RWPE2 (cell line): Measurements from ENCODE around the gene LRRC8D.
A peak's percentile ranks its signal among the peaks of the same experiment; 100 is the strongest.

Experiments
- ATAC-seq: fragments of 200-7000 bp; cut with Tn5 transposase; 3 replicates; pipeline ENCODE4 v1.9.1; 2021; ENCODE audit warnings: low read depth
- DNase-seq: peaks from one replicate; pipeline ENCODE4 v3.0.0-alpha.2; 2020; ENCODE audit warnings: low spot score
- H3K27ac ChIP-seq: fragments of 450-650 bp; 2 replicates; pipeline ENCODE4 v1.5.1; 2017; ENCODE audit warnings: mild to moderate bottlenecking; ENCODE audit not compliant: poor library complexity, severe bottlenecking
- H3K27me3 ChIP-seq: fragments of 250-450 bp; sonication (Bioruptor Pico); 2 replicates; pipeline ENCODE4 v1.5.1; 2021; ENCODE audit warnings: mild to moderate bottlenecking, moderate library complexity; ENCODE audit not compliant: insufficient read depth, poor library complexity, severe bottlenecking
- H3K36me3 ChIP-seq: fragments of 250-450 bp; sonication (Bioruptor Pico); 2 replicates; pipeline ENCODE4 v1.5.1; 2020; ENCODE audit warnings: low read depth, mild to moderate bottlenecking, moderate library complexity
- H3K4me1 ChIP-seq: fragments of 250-450 bp; sonication (Bioruptor Pico); 2 replicates; pipeline ENCODE4 v1.5.1; 2021; ENCODE audit warnings: mild to moderate bottlenecking, moderate library complexity; ENCODE audit not compliant: insufficient read depth, poor library complexity, severe bottlenecking
- H3K4me3 ChIP-seq: fragments of 250-450 bp; sonication (Bioruptor Pico); 2 replicates; pipeline ENCODE4 v1.5.1; 2021; ENCODE audit warnings: mild to moderate bottlenecking, moderate library complexity; ENCODE audit not compliant: severe bottlenecking
- H3K9me3 ChIP-seq: fragments of 250-450 bp; sonication (Bioruptor Pico); 2 replicates; pipeline ENCODE4 v1.5.1; 2021; ENCODE audit warnings: mild to moderate bottlenecking, moderate library complexity; ENCODE audit not compliant: severe bottlenecking
- TF ChIP-seq, protein P1 (sequence below): fragments of 450-650 bp; IDR thresholded peaks from one replicate; pipeline ENCODE4 v1.5.1; 2017; ENCODE audit warnings: mild to moderate bottlenecking, moderate library complexity; ENCODE audit not compliant: poor library complexity, severe bottlenecking

Gene LRRC8D

DNA sequence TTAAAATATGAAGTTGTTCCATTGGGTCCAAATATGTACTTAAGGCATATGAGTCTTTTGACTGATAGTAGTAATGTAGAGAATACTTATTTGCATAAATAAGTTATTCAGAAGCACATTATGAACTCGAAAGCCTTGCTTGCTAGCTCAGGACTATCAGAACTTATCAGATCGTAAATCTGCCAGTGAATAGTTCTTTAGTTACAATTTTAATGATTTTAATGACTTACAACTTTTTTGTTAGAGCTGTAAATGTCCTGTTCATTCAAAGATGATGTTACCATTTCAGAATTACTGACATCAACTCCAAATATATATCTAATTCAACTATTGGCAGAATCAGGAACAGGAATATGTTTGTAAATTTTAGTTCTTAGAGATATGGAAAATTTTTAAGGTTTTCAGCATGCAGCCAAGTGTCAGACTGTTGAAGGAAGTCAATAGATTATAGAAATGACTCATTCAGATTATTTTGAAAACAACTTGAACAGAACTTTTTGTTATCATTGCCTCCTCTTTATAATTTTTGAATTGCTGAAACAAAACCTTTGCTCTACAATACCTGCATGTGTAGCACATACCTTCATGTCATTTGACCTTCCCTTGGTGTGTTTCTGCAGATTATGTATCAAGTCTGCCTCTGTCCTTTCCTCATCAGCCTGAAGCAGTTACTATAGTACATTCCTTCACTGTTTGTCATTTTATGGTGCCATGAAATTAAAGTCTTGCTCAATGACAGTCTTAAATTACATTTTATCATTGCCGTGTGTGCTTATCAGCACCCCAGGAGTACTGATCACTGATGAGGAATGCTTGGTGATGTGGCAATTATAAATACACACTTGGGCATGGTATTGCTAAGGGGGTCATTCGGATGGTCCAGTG, 44.9 kb downstream of the LRRC8D start:
- peaks cover 38% of the 10 kb centered on the region for H3K36me3 ChIP-seq
- H3K4me3 ChIP-seq: no peak overlapping the region
- H3K4me1 ChIP-seq: peaks cover 18% of the 10 kb centered on the region
- DNase-seq: no peak
- TF ChIP-seq, protein P1, sequence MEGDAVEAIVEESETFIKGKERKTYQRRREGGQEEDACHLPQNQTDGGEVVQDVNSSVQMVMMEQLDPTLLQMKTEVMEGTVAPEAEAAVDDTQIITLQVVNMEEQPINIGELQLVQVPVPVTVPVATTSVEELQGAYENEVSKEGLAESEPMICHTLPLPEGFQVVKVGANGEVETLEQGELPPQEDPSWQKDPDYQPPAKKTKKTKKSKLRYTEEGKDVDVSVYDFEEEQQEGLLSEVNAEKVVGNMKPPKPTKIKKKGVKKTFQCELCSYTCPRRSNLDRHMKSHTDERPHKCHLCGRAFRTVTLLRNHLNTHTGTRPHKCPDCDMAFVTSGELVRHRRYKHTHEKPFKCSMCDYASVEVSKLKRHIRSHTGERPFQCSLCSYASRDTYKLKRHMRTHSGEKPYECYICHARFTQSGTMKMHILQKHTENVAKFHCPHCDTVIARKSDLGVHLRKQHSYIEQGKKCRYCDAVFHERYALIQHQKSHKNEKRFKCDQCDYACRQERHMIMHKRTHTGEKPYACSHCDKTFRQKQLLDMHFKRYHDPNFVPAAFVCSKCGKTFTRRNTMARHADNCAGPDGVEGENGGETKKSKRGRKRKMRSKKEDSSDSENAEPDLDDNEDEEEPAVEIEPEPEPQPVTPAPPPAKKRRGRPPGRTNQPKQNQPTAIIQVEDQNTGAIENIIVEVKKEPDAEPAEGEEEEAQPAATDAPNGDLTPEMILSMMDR: no peak
- peak overlapping the region; percentile 78 for H3K27ac ChIP-seq
- no peaks in the 10 kb centered on the region for H3K9me3 ChIP-seq
- H3K27me3 ChIP-seq: no peaks in the 10 kb centered on the region
- ATAC-seq: peak; percentile 96

DNA sequence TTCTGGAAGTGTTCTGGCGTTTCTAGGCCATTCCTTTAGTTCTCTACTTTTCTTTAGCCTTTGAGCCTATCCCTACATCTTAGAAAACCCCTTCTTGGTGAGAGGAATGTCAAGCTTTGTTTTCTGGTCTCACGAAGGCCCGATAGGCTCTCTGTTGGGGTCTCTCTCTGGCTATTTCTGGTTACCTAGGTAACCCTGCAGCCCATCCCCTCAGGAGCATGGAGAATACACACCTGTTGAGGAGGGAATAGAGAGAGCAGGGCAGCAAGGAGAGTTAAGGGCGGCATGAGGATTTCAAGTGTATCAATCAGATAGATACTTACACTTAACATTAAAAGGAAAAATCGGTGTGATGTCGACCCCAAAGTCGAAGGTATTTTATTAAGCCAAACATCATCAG, 45.7 kb downstream of the LRRC8D start:
- TF ChIP-seq, protein P1: no peak
- Histone ChIP-seq H3K9me3 (no peaks in the 10 kb centered on the region), H3K4me3 (no peak overlapping the region), H3K4me1 (peaks cover 18% of the 10 kb centered on the region), H3K36me3 (peaks cover 39% of the 10 kb centered on the region), H3K27me3 (no peaks in the 10 kb centered on the region), H3K27ac (peak overlapping the region; percentile 78)
- DNase-seq: no peak
- ATAC-seq: no peak

DNA sequence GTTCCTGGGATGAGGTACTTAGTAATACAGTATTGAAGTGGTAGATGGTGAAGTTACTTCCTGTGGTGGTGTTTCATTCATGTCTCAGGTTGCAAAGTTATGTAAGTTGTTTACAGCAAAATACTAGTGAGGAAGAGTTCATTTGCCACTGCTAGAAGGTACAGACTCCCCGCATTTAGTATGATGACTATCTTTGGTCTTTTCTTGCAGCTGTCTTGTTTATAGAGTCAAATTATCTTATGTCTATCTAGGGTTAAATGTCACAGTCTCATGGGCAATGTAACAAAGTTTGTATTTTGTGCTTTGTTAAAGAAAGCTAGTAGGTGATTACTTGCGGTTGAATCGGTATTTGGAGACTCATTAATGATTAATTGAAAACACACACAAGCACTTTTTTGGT, 50.2 kb downstream of the LRRC8D start:
- no peak for DNase-seq
- H3K27ac ChIP-seq: no peak overlapping the region

DNA sequence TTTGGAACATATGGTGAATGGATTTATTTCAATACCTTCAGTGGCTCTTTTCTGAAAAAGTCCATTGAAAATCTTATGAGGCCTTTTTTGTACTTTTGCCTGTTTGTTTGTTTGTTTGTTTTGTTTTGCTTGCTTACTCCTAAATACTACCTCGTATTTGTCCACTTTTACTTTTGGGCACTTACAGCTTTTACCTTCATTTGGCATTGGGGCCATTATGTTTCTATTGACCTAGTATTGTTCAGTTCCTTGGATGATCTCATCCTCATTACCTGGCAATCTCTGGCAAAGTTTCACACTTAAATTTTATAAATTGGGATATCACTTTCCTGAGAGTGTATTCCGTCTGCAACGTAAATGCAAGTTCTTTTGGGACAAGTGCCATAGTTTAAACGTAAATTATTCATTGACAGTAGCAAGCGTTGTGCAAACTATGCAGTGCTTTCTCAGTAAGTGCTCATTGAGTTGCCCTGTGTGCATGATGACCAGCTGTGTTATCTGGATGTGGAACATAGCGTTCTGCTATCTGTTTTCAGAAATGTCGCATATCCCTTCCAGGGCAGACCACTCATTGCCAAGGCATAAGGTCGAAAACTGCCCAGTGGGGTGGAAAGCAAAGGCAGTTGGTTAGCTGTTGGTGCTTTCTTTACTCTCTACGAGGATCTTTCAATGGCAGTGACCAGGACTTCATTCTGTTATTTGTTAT, 51.1 kb downstream of the LRRC8D start:
- Histone ChIP-seq H3K27me3 (no peaks in the 10 kb centered on the region), H3K4me1 (no peaks in the 10 kb centered on the region), H3K27ac (no peak overlapping the region), H3K4me3 (no peak overlapping the region), H3K36me3 (peaks cover 46% of the 10 kb centered on the region), H3K9me3 (no peaks in the 10 kb centered on the region)
- no peak for DNase-seq
- TF ChIP-seq, protein P1: no peak
- no peak for ATAC-seq

More for the DNA sequence above, 50.2 kb downstream of the LRRC8D start:
- Histone ChIP-seq H3K36me3 (peaks cover 47% of the 10 kb centered on the region), H3K9me3 (no peaks in the 10 kb centered on the region), H3K27me3 (no peaks in the 10 kb centered on the region), H3K4me1 (peaks cover 7% of the 10 kb centered on the region), H3K4me3 (no peak overlapping the region)
- no peak for ATAC-seq
- TF ChIP-seq, protein P1: no peak
